ENCODE results near the gene SEC62. TPM values are rescaled to one million over a fixed set of nuclear protein-coding genes. Genes with fewer than 3 reads are reported as not detected.
A peak's percentile ranks its signal among the peaks of the same experiment; 100 is the strongest.

Gene SEC62
- total and polyA plus RNA-seq, 7 donors: 38.1 to 78.2 (median 68.8) TPM

- Histone ChIP-seq H3K27ac (no peak overlapping the region), H3K9me3 (no peaks in the 10 kb centered on the region), H3K27me3 (ENCODE audit: insufficient read depth in 3 of 3, low read length in 2 of 3) (no peaks in the 10 kb centered on the region), H3K36me3 (ENCODE audit: insufficient read depth in 1 of 2, low read depth in 1 of 2) (no peaks in the 10 kb centered on the region), H3K4me3 (no peak overlapping the region), H3K4me1 (peaks cover 17% of the 10 kb centered on the region)
- no peak for DNase-seq
- no peak for ATAC-seq
- intact Hi-C loops (cut with DNase I): no loop called here
- WGBS, 3 donors: 51 to 58% (median 52%) methylated on average over 2 of the region's 2 CpGs
- no peak for TF ChIP-seq CTCF (IDR thresholded peaks at IDR 0.05)
These were observed 2.4 kb upstream of the SEC62 start for GRCh38 chr3:169964176-169964575.

- DNase-seq: no peak
- Histone ChIP-seq H3K27me3 (ENCODE audit: insufficient read depth in 3 of 3, low read length in 2 of 3) (no peaks in the 10 kb centered on the region), H3K27ac (peak overlapping the region; percentile 91), H3K4me1 (peaks cover 33% of the 10 kb centered on the region), H3K4me3 (peak overlapping the region; percentile 86), H3K9me3 (no peaks in the 10 kb centered on the region), H3K36me3 (ENCODE audit: insufficient read depth in 1 of 2, low read depth in 1 of 2) (peaks cover 0 to 8% of the 10 kb centered on the region in 2 donors)
- intact Hi-C loops (cut with DNase I): loop anchor here in 1 of 2 donors (5.0 kb wide), 2 partner anchors 103 to 188 kb away; no protein-coding TSS in a partner anchor
- no peak for TF ChIP-seq CTCF (IDR thresholded peaks at IDR 0.05)
- 71 to 74% (median 72%) methylated on average over 21 of the region's 21 CpGs for WGBS, 3 donors
- peak in 2 of 4 donors; percentile 8 to 10 for ATAC-seq
These were observed 812 bp upstream of the SEC62 start for GRCh38 chr3:169965562-169966427.

- intact Hi-C loops (cut with DNase I): loop anchor here in 1 of 2 donors (5.0 kb wide), 2 partner anchors 105 to 190 kb away; no protein-coding TSS in a partner anchor
- Histone ChIP-seq H3K4me3 (peak overlapping the region; percentile 86), H3K27ac (peak overlapping the region; percentile 91), H3K4me1 (peaks cover 46% of the 10 kb centered on the region), H3K27me3 (ENCODE audit: insufficient read depth in 3 of 3, low read length in 2 of 3) (no peaks in the 10 kb centered on the region), H3K9me3 (no peaks in the 10 kb centered on the region), H3K36me3 (ENCODE audit: insufficient read depth in 1 of 2, low read depth in 1 of 2) (peaks cover 0 to 8% of the 10 kb centered on the region in 2 donors)
- ATAC-seq (peak; percentile 78 to 86 (median 83)), DNase-seq (peak; percentile 60 to 76)
- 2% methylated on average over 34 to 44 of the region's 44 CpGs for WGBS, 3 donors
- TF ChIP-seq CTCF (IDR thresholded peaks at IDR 0.05): no peak
These were observed 626 bp downstream of the SEC62 start for GRCh38 chr3:169966951-169967915.

- DNase-seq: no peak
- Histone ChIP-seq H3K9me3 (no peaks in the 10 kb centered on the region), H3K4me1 (peaks cover 50% of the 10 kb centered on the region), H3K4me3 (peak overlapping the region; percentile 86), H3K36me3 (ENCODE audit: insufficient read depth in 1 of 2, low read depth in 1 of 2) (peaks cover 0 to 8% of the 10 kb centered on the region in 2 donors), H3K27ac (no peak overlapping the region), H3K27me3 (ENCODE audit: insufficient read depth in 3 of 3, low read length in 2 of 3) (no peaks in the 10 kb centered on the region)
- no peak for ATAC-seq
- intact Hi-C loops (cut with DNase I): loop anchor here in 1 of 2 donors (5.0 kb wide), 2 partner anchors 106 to 191 kb away; no protein-coding TSS in a partner anchor
- no peak for TF ChIP-seq CTCF (IDR thresholded peaks at IDR 0.05)
- WGBS, 3 donors: 36 to 55% (median 44%) methylated on average over 2 of the region's 2 CpGs
These were observed 1.7 kb downstream of the SEC62 start for GRCh38 chr3:169968224-169968885.
